Thymus (tissue), 11 donors: ENCODE data around the gene SCRN2. TPM values are rescaled to one million over a fixed set of nuclear protein-coding genes. Genes with fewer than 3 reads are reported as not detected.

Experiments
- DNase-seq, 9 donors: peaks; one replicate each; pipeline ENCODE4 v3.0.0-alpha.2; 2013; ENCODE audit warnings: low spot score in 9 of 9, low read depth in 6 of 9, missing footprints in 1 of 9
- H3K27ac ChIP-seq, 2 donors: one replicate each; pipeline ENCODE4 v1.5.1; 2013; ENCODE audit warnings: control low read depth in 1 of 2, low read depth in 1 of 2, low read length in 1 of 2, mild to moderate bottlenecking in 1 of 2, moderate library complexity in 1 of 2
- H3K27me3 ChIP-seq, 2 donors: one replicate each; pipeline ENCODE4 v1.5.1; 2013; ENCODE audit warnings: low read length in 1 of 2; ENCODE audit not compliant: control insufficient read depth in 2 of 2, insufficient read depth in 1 of 2
- H3K36me3 ChIP-seq, 2 donors: one replicate each; pipeline ENCODE4 v1.5.1; 2013; ENCODE audit warnings: low read length in 1 of 2, mild to moderate bottlenecking in 1 of 2, moderate library complexity in 1 of 2; ENCODE audit not compliant: control insufficient read depth in 2 of 2, insufficient read depth in 2 of 2
- H3K4me1 ChIP-seq, 2 donors: one replicate each; pipeline ENCODE4 v1.5.1; 2013; ENCODE audit warnings: low read length in 2 of 2; ENCODE audit not compliant: control insufficient read depth in 2 of 2, insufficient read depth in 2 of 2
- H3K4me3 ChIP-seq, 2 donors: one replicate each; pipeline ENCODE4 v1.5.1; 2013; ENCODE audit warnings: low read length in 2 of 2, control low read depth in 1 of 2, mild to moderate bottlenecking in 1 of 2
- H3K9me3 ChIP-seq, 2 donors: one replicate each; pipeline ENCODE4 v1.5.1; 2013; ENCODE audit warnings: low read length in 1 of 2, mild to moderate bottlenecking in 1 of 2; ENCODE audit not compliant: control insufficient read depth in 2 of 2, insufficient read depth in 1 of 2
- WGBS: extraction: QIAGEN DNeasy Blood & Tissue Kit; methylation state at CpG from one replicate; pipeline ENCODE4 v1.1.7; 2013; 5-methylcytosine and 5-hydroxymethylcytosine counted together
- polyA plus RNA-seq: library from polyadenylated mRNA; stranded (reverse); fragments of 200-250 nt; gene quantifications from one replicate; pipeline ENCODE4 v1.2.3, GENCODE V29; 2013
- total RNA-seq: library from RNA; stranded (reverse); fragments of 120-200 nt; gene quantifications from one replicate; pipeline ENCODE4 v1.2.4, GENCODE V29; 2013
- donor health status: healthy.

Gene SCRN2
- total and polyA plus RNA-seq, 2 donors, result 25.3 to 39.4 TPM

GRCh38 chr17:47862621-47863440 is 21.8 kb upstream of the SCRN2 start:
- H3K36me3 ChIP-seq, result no peaks in the 10 kb centered on the region
- H3K27me3 ChIP-seq, result peaks cover 5 to 25% of the 10 kb centered on the region in 2 donors
- no peak overlapping the region for H3K27ac ChIP-seq
- 91% methylated on average over 7 of the region's 7 CpGs for WGBS
- no peaks in the 10 kb centered on the region for H3K9me3 ChIP-seq
- no peak overlapping the region for H3K4me3 ChIP-seq
- peaks cover 3 to 42% of the 10 kb centered on the region in 2 donors for H3K4me1 ChIP-seq
- DNase-seq, result no peak

- Histone ChIP-seq H3K36me3 (no peaks in the 10 kb centered on the region), H3K27ac (no peak overlapping the region), H3K4me3 (no peak overlapping the region), H3K27me3 (peaks cover 9 to 44% of the 10 kb centered on the region in 2 donors), H3K4me1 (peaks cover 3 to 19% of the 10 kb centered on the region in 2 donors), H3K9me3 (no peaks in the 10 kb centered on the region)
- 97% methylated on average over 5 of the region's 5 CpGs for WGBS
- DNase-seq, result no peak
Measured at GRCh38 chr17:47860386-47860785, 19.3 kb upstream of the SCRN2 start.

- H3K4me1 ChIP-seq, result peaks cover 0 to 5% of the 10 kb centered on the region in 2 donors
- WGBS, result 59% methylated on average over 16 of the region's 16 CpGs
- DNase-seq, result no peak
- H3K27ac ChIP-seq, result no peak overlapping the region
- no peaks in the 10 kb centered on the region for H3K9me3 ChIP-seq
- no peaks in the 10 kb centered on the region for H3K36me3 ChIP-seq
- H3K4me3 ChIP-seq, result no peak overlapping the region
- peaks cover 31 to 69% of the 10 kb centered on the region in 2 donors for H3K27me3 ChIP-seq
Measured at GRCh38 chr17:47857551-47858455, 16.7 kb upstream of the SCRN2 start.

GRCh38 chr17:47856830-47857229 is 15.8 kb upstream of the SCRN2 start:
- H3K4me3 ChIP-seq, result no peak overlapping the region
- no peaks in the 10 kb centered on the region for H3K36me3 ChIP-seq
- DNase-seq, result no peak
- H3K27ac ChIP-seq, result no peak overlapping the region
- peaks cover 0 to 7% of the 10 kb centered on the region in 2 donors for H3K4me1 ChIP-seq
- no peaks in the 10 kb centered on the region for H3K9me3 ChIP-seq
- H3K27me3 ChIP-seq, result peaks cover 41 to 79% of the 10 kb centered on the region in 2 donors

- Histone ChIP-seq H3K36me3 (no peaks in the 10 kb centered on the region), H3K27ac (no peak overlapping the region), H3K9me3 (peaks cover 0 to 2% of the 10 kb centered on the region in 2 donors), H3K27me3 (peaks cover 52 to 87% of the 10 kb centered on the region in 2 donors), H3K4me3 (no peak overlapping the region), H3K4me1 (peaks cover 0 to 14% of the 10 kb centered on the region in 2 donors)
- no peak for DNase-seq
- 65% methylated on average over 3 of the region's 3 CpGs for WGBS
Measured at GRCh38 chr17:47855737-47856136, 14.7 kb upstream of the SCRN2 start.

GRCh38 chr17:47853616-47854015 is 12.5 kb upstream of the SCRN2 start:
- Histone ChIP-seq H3K9me3 (peaks cover 0 to 10% of the 10 kb centered on the region in 2 donors), H3K27ac (no peak overlapping the region), H3K4me3 (no peak overlapping the region), H3K36me3 (no peaks in the 10 kb centered on the region), H3K4me1 (peaks cover 2 to 18% of the 10 kb centered on the region in 2 donors), H3K27me3 (peaks cover 69 to 96% of the 10 kb centered on the region in 2 donors)
- 60% methylated on average over 5 of the region's 5 CpGs for WGBS
- DNase-seq, result no peak

- DNase-seq, result no peak
- Histone ChIP-seq H3K9me3 (peaks cover 0 to 18% of the 10 kb centered on the region in 2 donors), H3K36me3 (no peaks in the 10 kb centered on the region), H3K4me3 (no peak overlapping the region), H3K27me3 (peaks cover 78 to 100% of the 10 kb centered on the region in 2 donors), H3K4me1 (peaks cover 2 to 24% of the 10 kb centered on the region in 2 donors), H3K27ac (no peak overlapping the region)
- WGBS, result 21% methylated on average over 32 of the region's 32 CpGs
Measured at GRCh38 chr17:47852113-47852949, 11.3 kb upstream of the SCRN2 start.

- H3K4me3 ChIP-seq, result no peak overlapping the region
- no peaks in the 10 kb centered on the region for H3K36me3 ChIP-seq
- DNase-seq, result no peak
- peaks cover 2 to 30% of the 10 kb centered on the region in 2 donors for H3K4me1 ChIP-seq
- peaks cover 84 to 100% of the 10 kb centered on the region in 2 donors for H3K27me3 ChIP-seq
- H3K9me3 ChIP-seq, result peaks cover 0 to 18% of the 10 kb centered on the region in 2 donors
- no peak overlapping the region for H3K27ac ChIP-seq
- WGBS, result 31% methylated on average over 11 of the region's 11 CpGs
Measured at GRCh38 chr17:47851764-47852112, 10.7 kb upstream of the SCRN2 start.
